Measurements from ENCODE around the gene ABCC4.

Gene ABCC4

DNA sequence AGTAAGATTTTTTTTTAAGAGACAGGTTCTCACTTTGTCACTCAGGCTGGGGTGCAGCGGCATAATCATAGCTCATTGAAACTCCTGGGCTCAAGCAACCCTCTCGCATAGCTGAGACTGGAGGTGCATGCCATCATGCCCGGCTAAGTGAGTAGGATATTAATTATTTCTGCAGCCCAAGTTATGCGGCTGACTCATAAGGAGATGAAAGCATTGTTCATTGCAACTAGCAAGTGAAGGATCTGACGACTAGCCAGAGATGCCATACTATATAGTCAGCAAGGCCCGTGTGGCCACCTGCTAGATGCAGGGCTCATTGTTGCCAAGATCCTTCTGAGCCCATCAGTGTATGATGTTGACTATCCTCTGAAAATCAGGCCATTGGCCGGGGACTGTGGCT is 45.2 kb downstream of the ABCC4 start:
- no peak for DNase-seq (ENCODE audit: low read depth)

DNA sequence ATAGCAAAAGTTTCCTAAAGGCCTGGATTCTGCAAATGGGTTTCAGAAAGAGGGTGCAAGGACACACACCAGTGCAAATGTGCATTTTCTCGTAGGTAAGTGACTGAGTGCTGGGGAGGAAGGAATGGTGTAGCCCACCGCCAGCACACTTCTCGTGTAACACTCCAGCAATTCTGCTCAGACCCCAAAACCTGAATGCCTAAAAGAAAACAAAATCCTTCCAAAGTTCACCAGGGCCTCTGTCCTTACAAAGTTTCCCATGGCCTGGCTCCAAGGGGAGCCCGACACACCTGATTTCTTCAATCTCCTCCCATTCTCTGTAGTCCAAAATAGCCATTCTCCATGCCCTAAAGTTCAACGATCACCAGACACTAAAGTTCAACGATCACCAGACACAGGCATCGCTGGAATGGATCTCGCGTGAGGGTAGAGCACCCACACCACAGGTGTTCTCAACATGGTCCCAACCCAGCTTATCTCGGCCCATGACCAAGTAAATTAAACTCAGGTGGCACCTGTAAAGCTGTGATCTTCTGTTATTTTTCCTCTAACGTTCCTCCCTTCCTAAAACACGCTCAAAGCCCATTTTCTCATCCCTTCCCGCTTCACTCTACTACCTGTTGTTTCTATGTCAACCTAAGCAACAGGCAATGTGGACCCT is 46.0 kb downstream of the ABCC4 start:
- no peak for DNase-seq (ENCODE audit: low read depth)

DNA sequence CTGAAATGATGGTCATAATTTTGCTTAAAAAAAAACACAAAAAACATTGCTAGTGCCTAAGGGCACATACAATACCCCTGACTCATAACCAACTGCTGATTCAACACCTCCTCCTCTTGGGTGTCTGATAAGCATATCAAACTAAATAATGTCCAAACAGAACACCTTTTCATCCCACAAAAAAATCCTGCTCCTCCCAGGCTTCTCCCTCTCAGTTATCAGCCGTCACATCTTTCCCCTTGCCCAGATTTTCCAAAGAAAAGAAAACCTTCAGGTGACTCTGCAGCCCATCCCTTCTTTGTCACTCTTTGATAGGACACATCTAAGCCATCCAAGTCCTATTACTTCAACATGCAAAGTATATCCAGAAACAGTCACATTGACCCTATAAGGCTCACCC is 46.9 kb downstream of the ABCC4 start:
- no peak for DNase-seq (ENCODE audit: low read depth)

DNA sequence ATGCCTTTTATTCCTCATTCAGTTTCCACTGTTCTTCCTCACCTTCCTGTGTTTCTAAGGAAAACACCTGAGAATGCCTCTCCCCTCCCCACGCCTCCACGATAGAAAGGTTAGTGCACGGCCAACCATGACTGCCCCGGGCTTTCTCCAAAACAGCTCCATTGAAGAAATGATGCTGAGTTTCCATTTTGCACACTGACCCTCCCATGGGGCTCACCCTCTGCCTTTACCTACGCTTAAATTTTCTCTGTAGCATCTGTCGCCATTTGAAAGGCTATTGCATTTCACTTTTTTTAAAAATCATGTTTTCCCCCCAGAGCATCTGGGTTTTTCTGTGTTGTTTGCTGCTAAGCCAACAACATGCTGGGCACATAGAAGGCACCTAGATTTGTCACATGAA is 48.2 kb downstream of the ABCC4 start:
- no peak for DNase-seq (ENCODE audit: low read depth)

DNA sequence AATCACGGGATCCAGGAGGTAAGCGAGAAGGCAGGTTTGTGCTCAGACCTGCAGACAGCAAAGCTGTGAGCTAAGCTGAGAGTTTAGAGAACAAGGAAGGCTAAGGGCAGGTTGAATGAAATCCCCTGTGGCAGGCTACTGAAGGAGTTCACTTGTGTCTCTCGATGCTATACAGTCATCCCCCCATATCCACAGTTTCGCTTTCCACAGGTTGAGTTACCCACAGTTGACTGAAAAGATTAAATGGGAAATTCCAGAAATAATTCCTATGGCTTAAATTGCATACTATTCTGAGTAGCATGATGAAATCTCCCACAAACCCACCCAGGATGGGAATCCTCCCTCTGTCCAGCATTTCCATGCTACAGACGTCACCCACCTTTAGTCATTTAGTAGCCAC is 49.6 kb downstream of the ABCC4 start:
- DNase-seq (ENCODE audit: low read depth): no peak

DNA sequence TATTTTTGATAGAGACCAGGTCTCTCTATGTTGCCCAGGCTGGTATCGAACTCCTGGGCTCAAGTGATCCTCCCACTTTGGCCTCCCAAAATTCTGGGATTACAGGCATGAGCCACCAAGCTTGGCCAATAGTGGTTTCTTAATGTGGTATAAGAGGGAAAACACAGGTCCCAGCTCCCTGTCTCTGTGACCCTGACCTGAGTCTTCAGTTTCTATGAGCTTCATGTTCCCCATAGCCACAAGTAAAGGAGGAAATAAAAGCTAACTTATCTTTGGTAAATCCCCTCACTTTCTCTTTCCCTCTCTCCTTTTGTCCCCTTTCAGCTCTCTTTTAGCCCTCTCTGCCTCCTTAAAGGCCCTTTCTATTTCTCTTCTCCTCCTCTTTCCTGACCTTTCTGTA is 50.3 kb downstream of the ABCC4 start:
- DNase-seq (ENCODE audit: low read depth): no peak

DNA sequence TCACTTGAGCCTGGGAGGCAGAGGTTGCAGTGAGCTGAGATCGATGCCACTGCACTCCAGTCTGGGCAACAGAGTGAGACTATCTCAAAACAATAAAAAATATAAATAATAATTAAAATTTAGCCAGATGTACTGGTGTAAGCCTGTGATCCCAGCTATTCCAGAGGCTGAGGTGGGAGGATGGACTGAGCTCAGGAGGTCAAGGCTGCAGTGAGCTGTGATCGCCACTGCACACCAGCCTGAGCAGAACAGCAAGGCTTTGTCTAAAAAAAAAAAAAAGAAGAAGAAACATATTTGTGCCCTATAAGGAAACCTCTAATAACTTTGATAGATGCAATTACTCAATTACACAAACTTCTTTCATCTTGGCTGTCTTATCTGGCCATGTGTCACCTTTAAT is 52.3 kb downstream of the ABCC4 start:
- no peak for DNase-seq (ENCODE audit: low read depth)

DNA sequence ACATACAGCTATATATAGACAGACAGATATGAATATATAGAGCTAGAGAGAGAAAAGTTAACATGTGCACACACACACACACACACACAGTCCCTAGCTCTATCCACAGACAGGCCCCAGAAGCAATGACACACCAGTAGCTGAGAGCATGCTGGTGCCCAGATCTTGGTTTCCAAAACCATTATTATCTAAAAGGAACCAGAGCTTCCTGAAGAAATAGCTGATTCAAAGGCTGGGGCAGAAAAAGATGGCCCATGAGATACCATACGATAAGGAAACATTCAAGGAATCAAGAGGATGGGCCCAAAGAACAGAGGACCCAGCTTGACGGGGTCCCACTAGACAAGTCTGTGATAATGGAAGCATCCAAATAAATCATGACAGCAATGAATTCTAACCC is 53.4 kb downstream of the ABCC4 start:
- no peak for DNase-seq (ENCODE audit: low read depth)

DNA sequence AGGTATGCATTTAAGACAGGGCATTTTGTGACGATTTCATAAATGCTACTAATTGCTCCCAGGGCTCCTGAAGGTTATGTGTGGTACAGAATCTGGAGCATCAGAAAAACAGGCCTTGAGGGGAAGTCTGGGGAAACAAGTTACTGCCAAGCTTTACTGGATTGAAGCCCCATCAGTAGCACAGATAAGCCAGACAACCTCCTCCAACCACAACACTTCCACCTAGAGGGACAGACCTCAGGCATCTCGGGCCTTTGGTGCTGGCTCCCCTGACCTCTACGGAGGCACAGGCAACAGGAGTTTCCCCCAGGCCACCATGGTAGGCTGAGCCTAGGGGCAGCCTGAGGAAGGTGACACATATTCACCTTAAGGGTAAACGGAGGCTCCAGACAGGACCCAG is 54.1 kb downstream of the ABCC4 start:
- no peak for DNase-seq (ENCODE audit: low read depth)

DNA sequence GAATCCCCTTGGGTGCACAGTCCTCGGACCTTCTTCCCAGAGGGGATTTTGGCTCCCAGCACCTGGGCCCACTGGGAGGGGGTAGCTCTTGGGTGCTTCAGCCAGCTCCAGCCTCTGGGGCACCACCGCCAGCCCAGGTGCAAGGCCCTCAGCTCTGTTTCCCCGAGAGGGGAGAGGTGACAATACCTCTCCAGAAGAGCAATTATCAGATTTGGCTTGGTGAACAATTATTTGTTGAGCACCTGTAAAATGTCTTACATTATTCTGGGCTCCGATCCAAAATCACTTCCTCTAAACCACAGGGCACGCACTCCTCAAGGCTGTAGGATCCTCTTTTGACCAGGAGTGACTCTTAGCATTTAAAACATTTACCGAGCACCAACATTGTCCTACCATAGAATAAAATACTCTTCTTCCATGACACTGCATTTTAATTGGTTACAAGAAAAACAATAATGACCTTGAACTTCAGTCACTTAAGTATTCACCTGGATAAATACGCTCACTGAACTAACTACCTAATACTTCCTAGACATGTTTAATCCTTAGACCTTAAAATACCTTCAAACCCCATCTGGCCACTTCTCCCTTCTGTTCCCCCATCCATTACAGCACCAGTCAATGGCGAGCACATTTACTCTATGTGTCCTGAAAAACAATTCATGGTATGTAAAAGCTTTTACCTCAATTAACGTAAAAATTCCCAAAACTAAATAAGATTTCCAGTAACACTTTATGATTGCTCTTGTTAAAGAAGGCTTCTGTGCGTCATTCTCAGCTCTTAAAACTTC is 54.8 kb downstream of the ABCC4 start:
- no peak for DNase-seq (ENCODE audit: low read depth)

DNA sequence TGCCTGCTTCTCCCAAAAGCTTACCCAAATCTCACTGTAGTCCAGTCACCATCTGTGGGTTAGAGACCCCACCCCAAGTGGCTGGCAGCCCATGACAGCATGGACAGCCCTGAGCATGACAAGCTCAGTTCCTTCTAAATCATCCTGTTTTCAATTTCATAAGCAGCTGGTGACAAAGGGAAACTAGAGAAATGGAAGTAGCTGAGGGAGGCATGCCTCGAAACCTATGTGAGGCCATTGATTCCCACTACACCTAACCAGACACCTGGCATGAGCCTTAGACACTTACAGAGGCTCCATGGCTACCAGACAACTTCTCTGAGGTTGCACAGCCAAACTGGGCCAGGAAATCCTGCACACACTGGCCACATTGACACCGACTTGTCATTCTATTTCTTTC is 56.2 kb downstream of the ABCC4 start:
- DNase-seq (ENCODE audit: low read depth): no peak

DNA sequence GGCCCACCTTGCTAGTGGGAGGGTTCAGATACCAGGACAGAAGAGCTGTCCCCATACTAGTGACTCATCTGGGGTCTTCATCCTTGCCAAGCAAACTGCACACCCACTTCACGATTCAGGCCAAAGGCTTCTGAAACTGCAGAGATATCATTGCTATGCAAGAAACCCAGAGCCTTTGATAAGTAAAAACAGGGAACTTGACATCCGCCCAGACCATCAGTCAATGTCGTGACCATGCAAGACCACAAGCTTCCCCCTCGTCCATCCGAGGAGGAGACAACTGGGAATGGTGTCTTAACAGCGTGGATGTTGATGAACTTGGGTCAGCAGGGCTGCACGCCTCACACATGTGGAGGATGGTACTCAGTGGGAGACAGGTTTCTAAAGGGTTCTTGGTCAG is 58.0 kb downstream of the ABCC4 start:
- no peak for DNase-seq (ENCODE audit: low read depth)

DNA sequence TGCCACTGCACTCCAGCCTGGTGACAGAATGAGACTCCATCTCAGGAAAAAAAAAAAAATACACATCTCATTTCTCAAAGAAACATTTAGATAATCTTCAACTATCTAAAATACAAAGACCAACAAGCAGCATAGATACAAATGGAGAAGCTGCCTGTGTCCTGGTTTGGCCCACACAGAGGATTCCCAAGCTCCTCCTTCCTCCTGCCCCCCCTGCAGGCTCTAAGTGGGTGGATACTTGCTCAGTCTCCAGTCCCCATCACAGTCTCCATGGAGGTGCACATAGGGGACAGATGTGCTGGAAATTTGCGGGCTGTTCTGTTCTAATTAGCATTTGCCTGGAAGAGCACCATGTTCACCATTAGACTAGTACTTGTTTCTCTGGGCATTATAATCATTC is 59.9 kb downstream of the ABCC4 start:
- DNase-seq (ENCODE audit: low read depth): no peak

DNA sequence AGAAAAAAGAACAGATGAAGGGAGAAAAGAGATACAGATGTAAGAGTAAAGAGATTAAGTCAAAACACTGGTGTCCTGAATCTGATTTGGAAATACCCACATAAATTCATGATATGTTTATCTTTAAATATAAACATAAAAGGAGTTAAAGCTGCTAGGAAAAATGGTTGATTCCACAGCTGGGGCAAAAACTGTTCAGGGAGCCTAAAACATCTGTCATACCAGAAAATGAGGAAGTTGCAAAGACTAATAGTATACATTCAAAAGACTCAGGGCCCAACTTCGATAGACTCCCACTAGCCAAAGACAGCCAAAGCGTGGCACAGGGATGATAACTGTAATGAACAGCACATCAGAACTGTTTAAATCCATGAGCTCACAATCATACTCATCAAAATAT is 62.0 kb downstream of the ABCC4 start:
- DNase-seq (ENCODE audit: low read depth): no peak

DNA sequence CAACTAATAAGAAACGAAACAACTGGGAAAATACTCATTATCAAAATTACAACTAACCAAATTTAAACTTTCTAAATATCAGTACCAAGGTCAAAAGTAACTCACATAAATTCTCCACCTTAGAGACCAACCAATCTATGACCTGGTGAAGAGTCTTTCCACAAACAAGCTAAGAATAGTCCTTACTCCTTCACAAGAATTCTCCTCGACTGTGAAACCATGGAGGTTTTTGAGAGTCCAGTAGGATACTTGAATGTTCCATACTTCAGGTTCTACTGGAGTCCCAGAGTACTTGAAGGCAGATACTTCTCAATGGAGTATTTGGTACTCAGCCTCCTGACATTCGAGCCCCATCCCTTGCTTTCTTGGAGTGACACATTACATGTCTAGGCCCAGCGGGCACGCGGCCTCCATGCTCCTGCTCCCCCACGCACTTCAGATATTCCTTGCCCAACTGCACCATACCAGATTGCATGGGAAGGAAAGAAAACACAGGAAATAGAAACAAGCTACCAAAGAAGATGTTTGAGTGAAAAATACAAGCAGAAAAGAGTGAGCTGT is 63.9 kb downstream of the ABCC4 start:
- DNase-seq (ENCODE audit: low read depth): no peak

DNA sequence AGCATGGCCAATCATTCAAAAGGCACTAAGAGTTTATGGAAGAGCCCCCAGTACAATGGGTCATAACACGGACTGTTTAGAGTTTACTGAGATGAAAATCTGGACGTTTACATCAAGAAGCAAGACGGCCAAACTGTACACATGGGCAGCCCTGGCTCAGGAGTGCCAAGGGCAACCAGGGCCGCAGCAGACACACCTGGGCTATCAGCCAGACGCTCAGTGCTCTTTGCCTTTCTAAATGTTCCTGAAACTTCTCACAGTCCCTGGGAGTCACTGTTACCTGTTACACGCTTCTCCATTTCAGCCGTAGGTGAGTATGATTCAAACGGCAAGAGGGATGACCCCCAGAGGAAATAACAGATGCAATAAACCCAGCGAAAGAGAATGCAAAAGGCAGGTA is 64.5 kb downstream of the ABCC4 start:
- no peak for DNase-seq (ENCODE audit: low read depth)

DNA sequence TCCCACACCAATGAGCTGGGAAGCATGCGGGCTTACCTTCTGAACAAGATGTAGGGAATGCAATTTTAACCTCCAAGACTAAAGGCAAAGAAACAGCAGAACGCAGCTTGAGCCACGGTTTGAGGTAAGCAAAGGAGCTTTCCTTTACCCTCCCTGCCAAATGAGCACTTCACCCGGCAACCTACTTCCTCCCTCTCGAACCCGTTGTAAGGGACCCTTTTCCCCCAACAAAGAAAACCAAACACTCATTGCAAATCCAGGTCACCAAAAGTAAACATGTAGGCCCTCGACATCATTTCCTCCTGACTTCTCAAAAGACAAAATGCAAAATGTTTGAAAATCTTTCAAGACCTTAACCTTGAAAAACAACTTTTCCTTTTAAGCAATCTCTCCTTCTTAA is 65.3 kb downstream of the ABCC4 start:
- no peak for DNase-seq (ENCODE audit: low read depth)

DNA sequence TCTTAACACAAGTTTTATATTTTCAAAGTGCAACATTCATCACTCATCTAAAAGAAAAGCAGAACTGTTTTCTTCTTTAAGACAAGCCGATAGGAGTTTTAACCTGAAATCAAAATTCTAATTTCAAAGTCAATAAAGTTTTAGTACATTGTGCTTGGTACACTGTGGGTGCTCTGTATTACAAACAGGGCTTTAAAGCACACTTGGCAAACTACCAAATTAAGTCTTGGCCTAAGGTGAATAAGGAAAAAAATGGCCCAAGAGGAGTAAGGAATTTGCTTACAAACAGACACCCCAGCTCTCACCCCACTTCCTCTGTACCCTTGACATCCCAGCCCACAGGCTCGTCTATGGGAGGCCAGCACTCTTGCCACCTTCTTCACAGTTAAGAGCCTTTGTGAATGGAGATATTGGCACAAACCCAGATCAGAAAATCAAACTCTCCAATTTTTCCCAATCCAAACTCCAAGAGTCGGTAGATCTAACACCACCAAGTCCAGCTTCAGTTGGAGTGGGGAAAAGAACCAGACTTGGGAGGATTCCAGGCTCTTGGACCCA is 66.0 kb downstream of the ABCC4 start:
- no peak for DNase-seq (ENCODE audit: low read depth)

DNA sequence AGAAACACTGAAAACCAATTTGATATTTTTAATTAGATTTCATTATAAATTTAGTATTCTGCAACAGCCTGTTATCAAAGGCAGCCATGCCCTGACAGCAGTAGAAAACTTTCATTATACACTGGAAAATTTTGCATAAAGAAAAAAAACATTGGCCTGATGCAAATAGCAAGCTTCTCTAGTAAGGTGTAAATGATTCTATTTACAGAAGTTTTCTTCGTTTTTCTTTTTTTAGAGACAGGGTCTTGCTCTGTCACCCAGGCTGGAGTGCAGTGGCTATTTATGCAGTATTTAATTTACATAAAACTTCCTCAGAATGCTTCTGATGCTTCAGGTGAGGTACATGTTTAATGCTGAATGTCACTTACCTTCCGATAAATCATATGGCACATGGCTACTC is 67.0 kb downstream of the ABCC4 start:
- no peak for DNase-seq (ENCODE audit: low read depth)

DNA sequence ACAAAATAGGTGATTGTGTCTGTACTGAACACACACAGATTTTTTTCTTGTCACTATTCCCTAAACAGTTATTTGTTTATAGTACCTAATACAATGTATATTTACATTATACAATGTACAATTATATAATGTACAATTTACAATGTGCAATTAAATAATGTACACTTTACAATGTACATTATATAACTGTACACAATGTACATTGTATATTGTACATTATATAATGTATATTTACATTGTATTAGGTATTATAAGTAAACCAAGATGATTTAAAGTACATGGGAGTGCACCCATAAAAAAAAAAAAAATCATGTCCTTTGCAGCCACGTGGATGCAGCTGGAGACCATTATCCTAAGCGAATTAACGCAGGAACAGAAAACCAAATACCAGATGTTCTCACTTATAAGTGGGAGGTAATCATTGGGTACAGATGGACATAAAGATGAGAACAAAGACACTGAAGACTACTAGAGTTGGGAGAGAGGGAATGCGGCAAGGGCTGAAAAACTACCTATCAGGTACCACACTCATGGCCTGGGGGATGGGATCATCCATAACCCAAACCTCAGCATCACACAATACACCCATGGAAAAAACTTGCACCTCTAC is 68.1 kb downstream of the ABCC4 start:
- no peak for DNase-seq (ENCODE audit: low read depth)

DNA sequence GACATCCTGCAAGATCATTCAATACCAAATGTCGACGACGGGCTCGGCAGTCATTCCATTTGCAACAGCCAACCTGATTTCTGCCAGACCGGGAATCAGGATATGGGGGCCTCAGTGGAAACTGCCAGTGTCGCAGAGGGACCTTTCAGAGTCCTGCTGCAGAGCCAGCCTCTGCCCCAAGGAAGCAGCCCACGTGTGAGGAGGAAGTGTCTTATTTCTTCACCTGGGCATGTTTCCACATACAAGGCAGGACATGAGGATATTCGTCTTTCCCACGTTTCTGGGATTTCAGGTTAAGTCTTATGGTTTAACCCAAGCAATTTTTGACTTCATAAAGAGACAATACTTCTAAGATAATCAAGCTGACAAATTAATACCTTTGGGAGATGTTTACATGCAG is 69.9 kb downstream of the ABCC4 start:
- no peak for DNase-seq (ENCODE audit: low read depth)

DNA sequence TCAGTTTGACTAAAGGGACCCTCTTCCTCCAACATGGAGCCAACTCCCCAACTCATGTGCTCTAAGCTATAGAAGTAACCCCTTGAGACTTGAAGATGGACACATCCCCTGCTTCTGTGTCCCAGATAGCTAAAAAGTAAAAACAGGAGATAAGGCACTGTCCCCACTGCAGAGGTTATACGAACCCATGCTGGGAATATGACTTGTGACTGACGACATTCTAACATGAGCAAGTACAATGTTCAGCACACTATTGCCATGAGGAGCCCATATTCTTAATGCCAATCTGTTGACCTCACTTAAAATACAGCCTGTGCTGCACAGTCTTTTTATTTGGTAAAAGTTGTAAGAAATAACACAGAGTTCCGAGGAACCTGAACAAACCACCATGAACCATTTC is 71.4 kb downstream of the ABCC4 start:
- no peak for DNase-seq (ENCODE audit: low read depth)

DNA sequence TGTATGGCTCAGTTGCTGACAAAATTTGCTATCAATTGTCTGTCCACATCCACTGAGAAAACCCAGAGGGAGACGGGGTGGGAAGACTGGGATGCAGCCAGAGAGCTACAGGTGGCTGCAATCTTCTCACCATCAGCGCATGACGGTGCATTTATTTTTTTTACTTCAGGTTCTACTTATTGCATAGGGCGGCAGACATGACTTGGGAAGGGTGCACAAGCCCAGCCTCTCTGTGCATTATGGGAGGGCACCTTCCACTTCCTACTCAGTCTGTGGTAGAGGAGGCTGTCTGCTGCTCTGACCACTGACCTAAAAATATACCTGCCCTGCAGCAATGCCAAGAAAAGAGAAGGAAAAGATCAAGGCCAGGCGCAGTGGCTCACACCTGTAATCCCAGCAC is 73.1 kb downstream of the ABCC4 start:
- DNase-seq (ENCODE audit: low read depth): no peak
